AML-193 (cell line): ENCODE results near the gene SRPK2.
"Not testable (repeated sequence)": the region's sequence is repeated elsewhere in the genome, so short reads cannot be mapped to it uniquely, and the experiment has no call there.

ENCODE experiments used
- DNase-seq, 2 experiments: peaks; one replicate each; lab custom pipeline; 2025; lab: John Stamatoyannopoulos, UW

The SRPK2 gene

DNA sequence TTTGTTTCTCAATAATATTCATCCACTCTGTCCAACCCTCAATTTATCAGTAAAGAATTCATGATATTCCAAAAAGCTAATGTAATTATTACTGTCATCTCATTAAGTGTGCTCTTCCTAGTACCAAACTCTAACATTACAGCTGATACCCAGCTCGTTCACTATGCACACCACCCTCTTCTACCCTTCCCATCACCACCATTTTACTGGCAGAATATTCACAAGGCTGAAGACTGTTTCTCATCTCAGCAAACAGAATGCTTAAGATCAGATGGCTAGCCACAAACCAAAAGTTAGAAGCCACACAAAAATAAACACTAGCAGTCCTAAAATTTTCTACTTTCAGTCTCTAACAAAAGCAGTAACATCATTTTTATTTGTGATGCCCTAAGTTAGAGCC is 121.5 kb downstream of the SRPK2 start:
- no peak for DNase-seq

DNA sequence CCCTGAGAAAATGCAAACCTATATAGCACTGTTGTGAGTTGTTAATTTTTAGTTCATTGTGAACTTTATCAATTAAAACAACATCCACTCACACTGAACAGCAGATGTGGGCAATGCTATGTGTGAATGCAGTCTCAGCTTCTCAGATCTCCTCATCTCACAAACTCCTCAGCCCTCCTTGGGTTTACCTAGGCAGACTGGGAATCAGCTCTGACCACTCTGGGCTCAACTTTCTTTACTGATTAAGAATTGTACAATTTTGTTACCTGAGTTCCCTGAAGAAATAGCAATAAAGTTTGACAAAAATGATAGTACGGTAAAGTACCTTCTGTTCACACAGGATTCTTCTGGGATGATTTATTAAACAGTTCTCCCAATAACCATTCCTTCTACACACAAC is 124.0 kb downstream of the SRPK2 start:
- DNase-seq: no peak

DNA sequence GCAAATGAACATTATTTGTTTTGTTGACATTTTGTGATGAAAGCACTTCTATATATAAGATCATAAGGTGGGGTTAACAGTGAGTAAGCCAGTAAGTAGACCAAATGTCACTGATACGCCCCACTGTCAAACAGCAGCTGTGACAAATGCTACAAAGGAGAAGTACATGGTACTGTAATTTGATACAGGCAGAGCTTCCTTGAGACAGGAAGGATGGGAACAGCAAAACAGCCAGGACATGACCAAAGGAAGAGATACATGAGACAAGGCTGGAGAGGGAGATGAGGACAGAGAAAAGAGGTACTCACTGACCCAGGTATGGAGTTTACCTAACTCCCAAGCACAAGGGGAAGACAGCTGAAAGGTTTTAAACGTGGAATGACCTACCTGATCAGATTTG is 127.0 kb downstream of the SRPK2 start:
- DNase-seq: no peak

DNA sequence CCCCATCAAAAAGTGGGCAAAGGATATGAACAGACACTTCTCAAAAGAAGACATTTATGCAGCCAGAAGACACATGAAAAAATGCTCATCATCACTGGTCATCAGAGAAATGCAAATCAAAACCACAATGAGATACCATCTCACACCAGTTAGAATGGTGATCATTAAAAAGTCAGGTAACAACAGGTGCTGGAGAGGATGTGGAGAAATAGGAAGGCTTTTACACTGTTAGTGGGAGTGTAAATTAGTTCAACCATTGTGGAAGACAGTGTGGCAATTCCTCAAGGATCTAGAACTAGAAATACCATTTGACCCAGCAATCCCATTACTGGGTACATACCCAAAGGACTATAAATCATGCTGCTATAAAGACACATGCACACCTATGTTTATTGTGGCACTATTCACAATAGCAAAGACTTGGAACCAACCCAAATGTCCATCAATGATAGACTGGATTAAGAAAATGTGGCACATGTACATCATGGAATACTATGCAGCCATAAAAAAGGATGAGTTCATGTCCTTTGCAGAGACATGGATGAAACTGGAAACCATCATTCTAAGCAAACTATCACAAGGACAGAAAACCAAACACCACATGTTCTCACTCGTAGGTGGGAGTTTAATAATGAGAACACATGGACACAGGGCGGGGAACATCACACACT is 128.4 kb downstream of the SRPK2 start:
- not testable (repeated sequence) for DNase-seq

DNA sequence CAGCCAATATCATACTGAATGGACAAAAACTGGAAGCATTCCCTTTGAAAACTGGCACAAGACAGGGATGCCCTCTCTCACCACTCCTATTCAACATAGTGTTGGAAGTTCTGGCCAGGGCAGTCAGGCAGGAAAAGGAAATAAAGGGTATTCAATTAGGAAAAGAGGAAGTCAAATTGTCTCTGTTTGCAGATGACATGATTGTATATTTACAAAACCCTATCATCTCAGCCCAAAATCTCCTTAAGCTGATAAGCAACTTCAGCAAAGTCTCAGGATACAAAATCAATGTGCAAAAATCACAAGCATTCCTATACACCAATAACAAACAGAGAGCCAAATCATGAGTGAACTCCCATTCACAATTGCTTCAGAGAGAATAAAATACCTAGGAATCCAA is 129.8 kb downstream of the SRPK2 start:
- not testable (repeated sequence) for DNase-seq

DNA sequence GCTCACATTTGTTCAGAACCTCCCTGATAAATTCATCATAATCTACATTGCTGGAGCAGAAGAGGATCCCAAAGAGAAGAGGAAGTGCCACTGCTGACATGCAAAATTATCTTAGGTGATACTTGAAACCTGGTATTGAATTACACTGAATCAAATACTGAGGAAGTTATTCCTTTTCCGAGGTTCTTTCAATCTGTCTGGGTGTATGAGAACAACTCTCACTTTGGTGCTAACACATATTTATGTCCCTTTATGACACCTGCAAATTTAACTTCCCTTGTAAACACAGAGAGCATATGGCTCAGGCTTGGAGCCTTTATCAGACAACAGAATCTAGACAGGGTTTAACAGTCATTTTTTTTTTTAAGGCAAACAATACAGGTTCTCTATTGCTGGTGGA is 131.4 kb downstream of the SRPK2 start:
- DNase-seq: peak in 1 of 2 experiments; percentile 8

GRCh38 chr7:105256761-105257231 is 131.9 kb downstream of the SRPK2 start:
- DNase-seq: no peak

- DNase-seq: no peak
These were observed 138.0 kb downstream of the SRPK2 start for GRCh38 chr7:105250706-105251105.

DNA sequence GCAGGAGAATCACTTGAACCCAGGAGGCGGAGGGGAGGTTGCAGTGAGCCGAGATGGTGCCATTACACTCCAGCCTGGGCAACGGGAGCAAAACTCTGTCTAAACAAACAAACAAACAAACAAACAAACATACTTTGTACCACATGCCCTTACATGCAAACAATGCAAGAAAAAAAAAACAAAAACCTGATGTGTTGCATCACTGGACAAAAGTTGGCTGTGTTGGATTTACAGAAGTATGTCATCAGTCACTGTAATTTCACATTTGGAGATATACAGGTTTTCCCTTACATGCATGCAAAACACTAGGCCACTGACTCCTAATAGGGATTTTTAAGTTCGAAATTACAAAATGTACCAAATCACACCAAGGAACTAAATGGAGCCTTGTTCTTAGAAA is 138.5 kb downstream of the SRPK2 start:
- DNase-seq: no peak

DNA sequence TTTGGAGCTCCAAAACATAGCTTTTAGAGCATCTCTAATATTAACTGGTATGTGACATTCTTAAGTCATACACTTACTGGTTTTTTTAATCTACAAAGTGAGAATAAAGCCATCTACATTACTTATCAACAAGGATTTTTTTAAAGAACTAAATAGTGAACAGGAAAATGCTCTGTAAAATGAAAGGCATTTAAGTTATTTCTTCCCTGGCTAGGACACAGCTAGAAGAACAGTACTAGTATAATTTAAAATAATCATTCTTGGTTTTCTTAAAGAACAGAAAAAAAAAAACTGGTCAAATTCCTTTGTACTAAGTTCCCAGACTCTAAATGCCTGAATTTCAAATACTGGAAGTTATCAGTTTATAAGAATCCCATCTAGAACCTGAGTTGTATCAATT is 139.5 kb downstream of the SRPK2 start:
- DNase-seq: no peak

DNA sequence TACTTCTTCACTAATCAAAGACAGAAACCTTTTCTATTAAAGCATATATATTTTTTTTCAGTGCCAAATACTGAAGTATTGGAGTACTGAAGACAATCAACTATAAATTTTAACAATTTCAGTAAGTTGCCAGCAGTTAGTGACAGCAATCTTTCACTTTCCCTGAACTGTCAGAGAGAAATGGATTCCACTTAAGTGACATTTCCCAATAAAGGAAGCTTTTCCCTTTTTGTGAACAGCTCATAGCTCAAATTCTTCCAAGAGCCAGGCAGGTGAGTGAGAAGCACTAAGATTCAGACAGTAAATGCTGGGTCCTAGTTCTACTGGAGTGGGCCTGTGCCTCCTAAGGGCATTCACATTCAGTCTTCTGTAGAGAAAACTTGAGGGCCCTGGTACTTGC is 142.0 kb downstream of the SRPK2 start:
- DNase-seq: no peak

- DNase-seq: no peak
These were observed 142.5 kb downstream of the SRPK2 start for GRCh38 chr7:105246256-105246655.

DNA sequence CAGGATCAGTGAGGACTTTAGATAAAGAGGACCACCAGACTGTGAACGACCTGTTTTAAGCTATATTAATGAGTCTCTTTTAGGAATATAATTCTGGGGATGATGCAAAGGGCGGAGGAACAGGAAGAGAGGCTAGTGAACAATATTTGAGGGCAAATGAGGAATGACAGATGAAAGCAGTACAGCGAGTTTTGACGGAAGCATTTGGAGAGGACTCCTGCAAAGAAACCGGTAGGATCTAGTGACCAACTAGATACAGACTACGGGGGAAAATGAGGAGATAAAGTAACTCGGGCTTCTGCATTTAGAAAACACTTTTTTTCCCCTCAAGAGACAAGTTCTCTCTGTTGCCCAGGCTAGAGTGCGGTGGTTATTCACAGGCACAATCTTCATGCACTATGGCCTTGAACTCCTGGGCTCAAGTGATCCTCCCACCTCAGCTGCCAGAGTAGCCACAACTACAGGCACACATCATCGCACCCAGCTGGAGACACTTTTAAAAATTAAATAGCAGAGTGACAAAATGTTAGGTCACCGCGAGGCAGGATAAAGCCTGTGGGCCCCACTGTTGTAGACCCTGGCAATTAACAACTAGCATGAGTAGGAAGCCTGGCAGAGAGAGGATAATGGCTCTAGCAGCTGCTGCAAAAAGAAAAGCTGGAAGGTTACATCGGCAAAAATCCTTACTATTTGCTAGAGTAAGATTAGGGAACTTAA is 143.2 kb downstream of the SRPK2 start:
- DNase-seq: no peak

DNA sequence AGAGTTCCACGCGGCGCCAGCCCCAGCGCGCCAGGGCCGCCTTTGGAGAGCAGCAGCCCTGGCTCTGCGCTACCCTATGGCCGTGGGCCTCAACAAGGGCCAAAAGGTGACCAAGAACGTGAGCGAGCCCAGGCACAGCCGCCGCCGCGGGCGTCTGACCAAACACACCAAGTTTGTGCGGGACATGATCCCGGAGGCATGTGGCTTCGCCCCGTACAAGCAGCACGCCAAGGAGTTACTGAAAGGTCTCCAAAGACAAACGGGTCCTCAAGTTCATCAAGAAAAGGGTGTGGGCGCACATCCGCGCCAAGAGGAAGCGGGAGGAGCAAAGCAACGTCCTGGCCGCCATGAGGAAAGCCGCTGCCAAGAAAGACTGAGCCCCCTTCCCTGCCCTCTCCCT is 144.1 kb downstream of the SRPK2 start:
- DNase-seq: no peak

DNA sequence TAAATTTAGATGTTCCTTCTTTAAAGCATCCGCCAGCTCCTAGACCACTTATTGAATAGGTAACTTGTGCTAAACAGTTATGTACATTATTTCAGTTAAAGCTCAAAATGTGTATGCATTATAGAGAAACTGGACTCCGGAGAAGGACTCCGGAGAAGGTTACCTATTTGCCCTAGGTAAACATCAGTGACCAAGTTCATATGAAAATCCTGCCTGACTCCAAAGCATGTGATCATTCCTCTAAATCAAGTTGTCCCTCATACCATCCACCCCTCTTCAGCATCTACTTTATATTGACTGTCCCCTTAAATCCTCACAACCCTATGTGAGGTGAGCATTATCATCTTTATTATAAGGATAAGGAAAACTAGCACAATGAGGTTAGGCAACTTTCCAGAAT is 147.5 kb downstream of the SRPK2 start:
- DNase-seq: no peak

DNA sequence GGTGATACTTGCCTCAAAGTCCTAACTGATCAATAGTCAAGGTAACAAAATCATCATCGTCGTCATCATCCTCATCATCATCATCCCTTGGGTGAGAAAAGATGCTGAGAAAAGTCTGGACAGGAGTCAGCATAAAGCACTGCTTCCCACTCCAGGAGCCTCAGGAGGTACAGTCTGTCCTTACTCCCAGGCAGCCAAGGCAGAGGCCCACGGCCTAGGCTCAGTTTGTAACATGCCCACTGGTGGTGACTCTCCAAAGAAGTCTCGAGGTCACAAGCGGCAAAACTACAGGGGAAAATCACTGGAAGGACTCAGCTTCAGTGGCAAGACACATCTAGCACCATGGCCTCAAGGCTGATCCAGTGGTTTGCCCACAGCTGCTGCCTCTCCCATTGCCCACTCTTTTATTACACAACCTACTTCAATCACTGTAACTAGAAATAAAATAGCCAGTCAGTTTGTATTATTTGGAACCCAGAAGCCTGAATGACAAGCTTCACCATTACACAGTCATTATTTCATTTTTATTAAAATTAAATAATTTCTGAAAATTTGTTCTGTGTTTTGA is 150.4 kb downstream of the SRPK2 start:
- DNase-seq: no peak

- no peak for DNase-seq
These were observed 153.8 kb downstream of the SRPK2 start for GRCh38 chr7:105234886-105235285.

DNA sequence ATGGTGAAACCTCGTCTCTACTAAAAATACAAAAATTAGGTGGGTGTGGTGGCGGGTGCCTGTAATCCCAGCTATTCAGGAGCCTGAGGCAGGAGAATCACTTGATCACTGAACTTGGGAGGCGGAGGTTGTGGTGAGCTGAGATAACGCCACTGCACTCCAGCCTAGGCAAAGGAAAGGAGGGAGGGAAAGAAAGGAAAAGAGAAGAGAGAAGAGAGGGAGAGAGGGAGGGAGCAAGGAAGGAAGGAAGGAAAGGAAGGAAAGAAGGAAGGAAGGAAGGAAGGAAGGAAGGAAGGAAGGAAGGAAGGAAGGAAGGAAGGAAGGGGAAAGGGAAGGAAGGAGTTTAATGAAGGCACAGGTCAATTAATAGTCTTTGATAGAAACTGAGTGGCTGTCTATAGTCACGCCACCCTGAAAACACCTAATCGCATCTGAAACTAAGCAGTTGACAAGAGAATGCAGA is 155.9 kb downstream of the SRPK2 start:
- DNase-seq: not testable (repeated sequence)

DNA sequence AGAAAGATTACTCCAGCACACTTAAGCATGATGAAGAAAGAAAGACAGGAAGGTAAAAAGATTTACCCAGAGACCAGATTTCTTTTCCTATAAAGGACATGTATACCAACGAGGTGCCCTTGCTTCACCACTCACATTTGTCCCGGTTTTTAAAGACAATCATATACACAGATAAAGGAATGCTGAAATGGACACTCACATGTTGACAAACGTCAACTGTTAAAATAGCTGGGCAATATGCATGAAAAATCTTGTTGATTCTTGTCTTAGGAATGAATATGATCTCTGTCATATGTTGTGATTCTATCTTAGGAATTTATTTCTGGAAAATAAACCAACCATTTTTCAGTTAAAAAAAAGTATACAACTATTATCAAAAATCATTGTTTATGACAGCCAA is 158.2 kb downstream of the SRPK2 start:
- DNase-seq: no peak

DNA sequence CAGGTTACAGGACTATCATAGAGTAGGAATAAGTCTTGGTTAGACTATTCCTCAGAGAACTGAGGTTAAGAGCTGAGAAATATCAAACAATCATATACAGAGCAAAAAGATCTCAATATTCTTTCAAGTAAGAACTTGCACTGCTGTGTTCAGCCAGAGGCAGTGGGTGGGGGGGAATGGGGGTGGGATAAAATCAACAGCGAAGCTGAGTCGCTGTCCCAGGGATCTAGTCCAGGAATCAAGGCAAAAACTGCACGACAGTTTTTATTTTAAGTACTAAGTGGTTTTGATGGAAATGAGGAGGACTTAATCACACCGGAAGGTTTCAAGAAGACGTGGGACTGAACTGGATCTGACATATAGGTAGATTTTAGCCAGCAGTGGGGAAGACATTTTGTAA is 159.1 kb downstream of the SRPK2 start:
- no peak for DNase-seq

DNA sequence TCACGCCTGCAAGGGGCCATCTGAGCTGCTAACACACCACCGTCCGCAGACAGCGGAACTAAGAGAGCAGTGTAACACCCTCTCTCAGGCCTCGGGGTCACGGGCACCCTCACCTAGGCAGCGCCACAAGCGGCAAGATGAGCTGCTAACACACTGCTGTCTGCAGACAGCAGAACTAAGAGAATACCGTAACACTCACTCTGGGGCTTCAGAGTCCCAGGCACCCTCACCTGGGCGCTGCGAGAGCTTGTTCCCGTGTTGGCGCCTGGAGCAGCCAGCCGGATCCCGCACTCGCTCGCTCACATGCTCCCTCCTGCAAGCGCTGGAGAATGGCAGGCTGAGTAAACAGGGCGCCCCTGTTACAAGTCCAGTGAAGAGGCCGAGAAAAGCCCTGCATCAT is 160.2 kb downstream of the SRPK2 start:
- no peak for DNase-seq

GRCh38 chr7:105227391-105227790 is 161.3 kb downstream of the SRPK2 start:
- no peak for DNase-seq
